BE2C (cell line): ENCODE results near the gene TIAM2.
"Not testable (repeated sequence)": the region's sequence is repeated elsewhere in the genome, so short reads cannot be mapped to it uniquely, and the experiment has no call there.

Experiments
- DNase-seq: peaks from one replicate; pipeline ENCODE4 v3.0.0-alpha.2; 2020
- H3K27me3 ChIP-seq: fragments of 250-450 bp; sonication (Bioruptor Pico); 2 replicates; pipeline ENCODE4 v1.5.1; 2020; ENCODE audit warnings: mild to moderate bottlenecking
- H3K36me3 ChIP-seq: fragments of 250-450 bp; sonication (Bioruptor Pico); 2 replicates; pipeline ENCODE4 v1.5.1; 2020; ENCODE audit warnings: mild to moderate bottlenecking
- H3K4me1 ChIP-seq: fragments of 250-450 bp; sonication (Bioruptor Pico); 2 replicates; pipeline ENCODE4 v1.5.1; 2020
- H3K4me3 ChIP-seq: 2 replicates; pipeline ENCODE4 v1.5.1; 2011; ENCODE audit warnings: low read depth, low read length
- H3K9me3 ChIP-seq: fragments of 250-450 bp; sonication (Bioruptor Pico); 2 replicates; pipeline ENCODE4 v1.5.1; 2020
- CTCF ChIP-seq: IDR thresholded peaks from 2 replicates; pipeline ENCODE4 v1.5.1; 2012; ENCODE audit warnings: mild to moderate bottlenecking, low read depth, low read length

Gene TIAM2

GRCh38 chr6:155013457-155013876 is 18.4 kb downstream of the TIAM2 start:
- Histone ChIP-seq H3K4me3 (no peak overlapping the region), H3K9me3 (no peaks in the 10 kb centered on the region), H3K36me3 (no peaks in the 10 kb centered on the region), H3K27me3 (no peaks in the 10 kb centered on the region), H3K4me1 (peaks cover 22% of the 10 kb centered on the region)
- peak; percentile 79 for DNase-seq
- TF ChIP-seq CTCF = no peak

- DNase-seq = no peak
- no peaks in the 10 kb centered on the region for H3K9me3 ChIP-seq
- H3K4me1 ChIP-seq = peaks cover 22% of the 10 kb centered on the region
- no peak for TF ChIP-seq CTCF
- H3K27me3 ChIP-seq = no peaks in the 10 kb centered on the region
- H3K36me3 ChIP-seq = no peaks in the 10 kb centered on the region
- no peak overlapping the region for H3K4me3 ChIP-seq
These were observed 19.0 kb downstream of the TIAM2 start for GRCh38 chr6:155014137-155014536.

DNA sequence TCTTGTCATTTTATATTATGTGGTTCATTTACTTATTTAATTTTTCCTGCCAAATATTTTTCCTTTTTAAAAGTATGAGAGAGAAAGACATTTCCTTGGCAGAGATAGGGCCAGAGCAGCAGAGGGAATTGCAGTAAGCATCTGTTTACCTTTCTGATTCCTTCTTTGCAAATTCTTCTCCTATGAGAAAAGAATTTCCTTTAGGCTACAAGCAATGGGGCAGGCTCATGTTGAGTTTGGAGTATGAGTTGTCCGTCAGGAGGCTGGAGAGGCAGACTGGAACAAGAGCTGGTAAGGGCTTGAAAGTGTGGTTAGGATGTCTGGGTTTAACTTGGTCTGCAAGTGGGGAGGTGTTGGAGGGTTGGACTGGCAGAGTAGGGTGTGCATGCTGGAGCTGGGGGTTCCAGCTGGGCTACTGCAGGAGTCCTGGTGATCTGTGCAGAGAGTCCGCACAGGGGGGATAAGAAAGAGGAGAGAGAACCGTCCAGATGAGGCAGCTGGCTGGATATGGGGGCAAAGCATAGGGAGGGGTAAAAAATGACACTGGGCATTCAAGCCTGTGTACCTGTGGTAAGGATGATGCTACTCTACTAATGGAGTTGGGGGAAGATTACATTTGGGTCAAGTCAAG is 19.7 kb downstream of the TIAM2 start:
- no peaks in the 10 kb centered on the region for H3K9me3 ChIP-seq
- H3K36me3 ChIP-seq = no peaks in the 10 kb centered on the region
- no peak for TF ChIP-seq CTCF
- no peak overlapping the region for H3K4me3 ChIP-seq
- DNase-seq = no peak
- no peaks in the 10 kb centered on the region for H3K27me3 ChIP-seq
- H3K4me1 ChIP-seq = peaks cover 22% of the 10 kb centered on the region

DNA sequence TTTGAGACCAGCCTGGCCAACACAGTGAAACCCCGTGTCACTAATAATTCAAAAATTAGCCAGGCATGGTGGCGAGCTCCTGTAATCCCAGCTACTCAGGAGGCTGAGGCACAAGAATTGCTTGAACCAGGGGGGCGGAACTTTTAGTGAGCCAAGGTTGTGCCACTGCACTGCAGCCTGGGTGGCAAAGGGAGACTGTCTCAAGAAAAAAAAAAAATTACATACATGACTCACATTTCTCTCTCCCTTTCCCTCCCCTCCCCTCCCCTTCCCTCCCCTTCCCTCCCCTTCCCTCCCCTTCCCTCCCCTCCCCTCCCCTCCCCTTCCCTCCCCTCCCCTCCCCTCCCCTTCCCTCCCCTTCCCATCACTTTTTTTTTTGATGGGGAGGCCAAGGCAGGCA is 23.3 kb downstream of the TIAM2 start:
- not testable (repeated sequence) for H3K27me3 ChIP-seq, DNase-seq
- H3K4me1 ChIP-seq = peaks cover 13% of the 10 kb centered on the region

DNA sequence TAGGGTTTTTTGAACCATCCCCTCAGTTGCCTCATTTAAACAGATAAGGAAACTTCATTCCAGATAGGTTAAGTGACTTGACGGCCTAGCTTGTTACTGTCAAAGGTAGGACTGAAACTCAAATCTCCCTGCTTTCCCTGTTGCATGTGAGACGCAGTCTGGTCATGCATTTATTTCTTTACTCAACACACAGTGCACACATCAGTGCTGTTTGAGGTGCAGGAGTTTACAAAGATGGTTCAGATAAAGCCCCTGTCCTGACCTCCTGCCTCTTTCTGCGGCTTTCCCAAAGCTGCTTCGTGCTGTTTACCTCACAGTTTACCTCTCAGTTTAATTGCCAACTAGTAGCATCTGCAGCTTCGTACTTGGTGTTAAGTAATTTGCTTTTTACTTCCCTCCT is 26.6 kb downstream of the TIAM2 start:
- Histone ChIP-seq H3K27me3 (no peaks in the 10 kb centered on the region), H3K4me3 (no peak overlapping the region), H3K36me3 (no peaks in the 10 kb centered on the region), H3K4me1 (peaks cover 11% of the 10 kb centered on the region), H3K9me3 (no peaks in the 10 kb centered on the region)
- TF ChIP-seq CTCF = no peak
- DNase-seq = no peak

More for the DNA sequence above, 23.3 kb downstream of the TIAM2 start:
- H3K36me3 ChIP-seq, H3K9me3 ChIP-seq, H3K4me3 ChIP-seq: not testable (repeated sequence)

DNA sequence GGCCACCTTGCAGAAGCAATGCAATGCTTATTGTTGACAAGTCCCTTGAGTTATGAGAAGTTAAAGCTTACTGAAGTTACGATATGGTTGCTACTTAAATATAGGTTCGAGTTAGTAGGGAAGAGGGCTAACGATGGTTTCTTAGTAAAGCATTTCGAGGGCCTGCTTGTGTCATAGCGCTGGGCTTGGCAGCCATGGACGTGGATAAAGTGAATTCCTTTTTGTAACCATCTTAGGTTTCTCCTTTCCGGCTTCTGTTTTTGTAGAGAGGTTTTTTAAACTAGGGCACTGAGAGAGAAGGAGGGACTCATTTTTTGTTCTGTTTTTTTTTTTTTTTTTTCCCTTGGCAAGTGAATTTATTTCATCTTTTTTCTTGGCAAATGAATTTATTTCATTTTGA is 27.6 kb downstream of the TIAM2 start:
- H3K36me3 ChIP-seq = no peaks in the 10 kb centered on the region
- no peaks in the 10 kb centered on the region for H3K27me3 ChIP-seq
- DNase-seq = no peak
- no peak overlapping the region for H3K4me3 ChIP-seq
- TF ChIP-seq CTCF = no peak
- peaks cover 10% of the 10 kb centered on the region for H3K4me1 ChIP-seq
- H3K9me3 ChIP-seq = no peaks in the 10 kb centered on the region
